GM18519 (cell line): ENCODE data around the gene FAM153A.
"Not testable (repeated sequence)": the region's sequence is repeated elsewhere in the genome, so short reads cannot be mapped to it uniquely, and the experiment has no call there.

Experiments used
- ATAC-seq: cut with Tn5 transposase; IDR thresholded peaks from one replicate; pipeline ENCODE4 v1.9.1; 2021; ENCODE audit warnings: mild to moderate bottlenecking, moderate library complexity; ENCODE audit not compliant: unreplicated experiment, low FRiP score

FAM153A gene

DNA sequence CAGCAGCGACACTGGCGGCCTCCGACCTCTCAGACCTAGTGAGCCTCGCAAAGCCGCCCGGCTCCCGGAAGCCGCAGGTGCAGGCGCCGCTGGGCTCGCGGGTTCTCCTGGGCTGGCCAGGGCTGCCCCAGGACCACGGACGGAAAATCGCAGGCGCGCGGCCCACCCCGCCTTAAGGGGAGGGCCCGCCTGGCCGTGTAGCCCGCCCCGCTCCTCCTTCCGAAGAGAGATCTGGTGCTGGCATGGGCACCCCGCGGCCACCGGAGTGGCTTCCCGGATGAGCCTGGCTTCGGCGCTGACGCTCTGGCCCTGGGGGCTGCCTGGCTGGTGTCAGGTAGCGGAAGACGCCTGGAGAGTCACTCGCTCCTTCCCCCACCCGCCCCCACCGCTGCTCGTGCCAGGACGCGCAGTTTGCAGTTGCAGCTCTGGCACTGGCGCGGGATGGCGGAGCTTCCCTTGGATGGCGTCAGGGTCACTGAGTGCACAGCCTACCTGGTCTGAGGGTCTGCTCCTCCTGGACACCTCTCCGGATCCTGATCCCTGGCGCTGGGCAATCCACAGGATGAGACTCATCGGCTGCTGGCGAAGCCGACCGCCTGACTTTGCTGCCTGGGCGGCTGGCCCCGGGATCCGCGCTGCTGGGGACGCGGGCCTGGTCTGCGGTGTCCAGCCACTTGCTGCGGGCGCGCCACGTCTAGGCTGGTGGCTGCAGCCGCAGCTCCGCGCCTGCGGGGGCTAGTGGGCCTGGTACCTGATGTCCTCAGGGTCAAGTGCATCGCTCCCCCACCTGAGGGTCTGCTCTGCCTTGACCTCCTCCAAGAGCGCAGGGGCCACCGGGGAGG, at the start of gene FAM153A:
Gene FAM153A, minus strand, starts transcription at position 108 of the 842 bp plus-strand sequence.
- not testable (repeated sequence) for ATAC-seq

- not testable (repeated sequence) for ATAC-seq
Measured at GRCh38 chr5:177832287-177832686, 49.6 kb upstream of the FAM153A start.

DNA sequence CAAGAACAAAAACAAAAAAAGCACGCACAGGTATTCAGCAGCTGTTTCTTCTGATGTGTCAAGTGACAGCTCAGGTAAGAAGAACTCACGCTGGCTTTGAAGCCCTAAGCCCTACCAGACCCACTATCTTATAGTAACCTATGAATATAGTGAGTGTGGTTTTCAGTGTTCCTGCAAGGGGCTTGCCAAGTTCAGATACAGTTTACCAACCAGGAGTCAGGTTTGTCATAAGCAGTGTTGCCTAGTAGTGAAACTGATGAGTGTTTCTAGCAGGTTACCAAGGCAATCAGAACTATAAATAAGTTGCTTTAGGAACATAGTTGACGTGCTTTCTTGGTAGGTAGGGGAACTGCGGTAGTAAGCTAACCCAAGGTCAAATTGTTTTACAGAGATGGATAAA, 43.4 kb upstream of the FAM153A start:
- not testable (repeated sequence) for ATAC-seq

DNA sequence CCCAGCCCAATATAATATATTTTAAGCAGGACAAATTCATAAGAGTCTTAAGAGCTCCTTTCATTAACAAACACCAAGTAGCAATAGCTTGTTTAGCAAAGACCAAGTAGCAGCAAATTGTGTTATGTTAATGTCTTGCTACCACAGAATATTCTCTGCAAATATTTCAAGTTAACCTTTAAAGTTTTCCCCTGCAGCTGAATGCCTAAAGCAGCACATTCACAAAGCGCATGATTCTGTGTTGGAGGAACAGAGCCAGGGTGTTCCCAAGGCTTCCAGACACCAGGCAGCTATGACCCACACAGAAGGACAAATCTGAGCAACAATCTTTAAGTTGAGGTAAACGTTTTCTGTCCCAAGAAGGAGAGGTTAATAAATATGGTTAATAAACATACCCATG, 42.1 kb upstream of the FAM153A start:
- not testable (repeated sequence) for ATAC-seq

- not testable (repeated sequence) for ATAC-seq
Measured at GRCh38 chr5:177822489-177822888, 39.8 kb upstream of the FAM153A start.

DNA sequence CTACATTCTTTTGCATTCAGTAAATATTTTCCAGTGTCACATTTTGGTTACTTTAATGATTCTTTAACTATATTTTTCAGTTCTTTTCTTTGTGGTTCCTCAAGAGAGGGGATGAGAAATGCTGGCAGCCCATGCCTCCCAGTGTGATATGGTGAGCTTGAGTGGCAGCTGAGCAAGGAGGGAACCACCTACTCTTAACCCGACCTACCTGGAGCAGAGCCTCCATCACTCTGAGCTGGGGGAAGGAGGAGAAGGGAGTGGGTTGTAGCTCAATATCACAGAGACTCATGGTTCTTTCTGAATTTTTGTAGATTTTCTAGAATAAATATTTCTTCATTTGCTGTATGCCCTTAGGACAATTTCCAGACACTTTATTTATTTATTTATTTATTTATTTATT, 37.0 kb upstream of the FAM153A start:
- ATAC-seq = not testable (repeated sequence)

GRCh38 chr5:177812814-177813425, 30.2 kb upstream of the FAM153A start:
- not testable (repeated sequence) for ATAC-seq

DNA sequence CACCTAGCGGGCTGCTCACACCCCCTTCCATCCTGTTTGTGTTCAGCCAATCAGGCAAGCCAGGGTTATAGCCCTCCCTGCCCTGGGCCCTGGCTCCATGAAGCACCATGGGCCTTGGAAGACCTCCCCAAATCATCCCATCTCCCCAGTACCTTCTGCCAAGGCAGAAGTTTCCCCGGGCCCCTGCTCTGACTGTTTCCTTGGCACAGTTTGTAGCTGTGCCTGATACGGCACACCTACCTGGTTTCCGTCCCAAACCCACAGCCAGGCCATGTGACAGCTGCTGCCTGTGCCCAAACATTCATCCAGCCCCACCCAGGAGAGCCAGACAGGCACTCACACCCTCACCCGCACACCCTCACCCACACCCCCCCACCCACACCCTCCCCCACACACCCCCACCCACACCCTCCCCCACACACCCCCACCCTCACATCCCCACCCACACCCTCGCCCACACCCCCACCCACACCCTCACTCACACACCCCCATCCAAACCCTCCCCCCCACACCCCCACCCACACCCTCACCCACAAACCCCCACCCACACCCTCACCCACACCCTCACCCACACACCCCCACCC, 29.6 kb upstream of the FAM153A start:
- not testable (repeated sequence) for ATAC-seq

GRCh38 chr5:177809209-177809913, 26.7 kb upstream of the FAM153A start:
- ATAC-seq = not testable (repeated sequence)

DNA sequence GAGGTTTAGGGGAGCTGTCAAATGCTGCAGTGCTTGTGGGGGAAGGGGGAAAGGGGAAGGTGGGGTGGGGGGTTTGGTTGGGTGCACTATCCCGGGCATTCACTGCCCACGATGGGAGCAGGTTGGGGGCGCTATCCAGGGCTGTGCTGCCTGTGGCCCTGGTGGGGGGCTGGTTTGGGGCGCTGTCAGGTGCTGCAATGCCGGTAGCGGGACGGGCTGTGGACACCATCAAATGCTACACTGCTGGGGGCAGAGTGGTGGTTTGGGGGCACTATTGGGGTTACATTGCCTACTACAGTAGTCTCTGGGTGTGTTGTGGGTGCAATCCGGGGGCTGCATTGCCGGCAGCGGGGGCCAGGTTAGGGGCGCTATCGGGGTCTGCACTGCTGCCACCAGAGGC, 25.7 kb upstream of the FAM153A start:
- not testable (repeated sequence) for ATAC-seq

DNA sequence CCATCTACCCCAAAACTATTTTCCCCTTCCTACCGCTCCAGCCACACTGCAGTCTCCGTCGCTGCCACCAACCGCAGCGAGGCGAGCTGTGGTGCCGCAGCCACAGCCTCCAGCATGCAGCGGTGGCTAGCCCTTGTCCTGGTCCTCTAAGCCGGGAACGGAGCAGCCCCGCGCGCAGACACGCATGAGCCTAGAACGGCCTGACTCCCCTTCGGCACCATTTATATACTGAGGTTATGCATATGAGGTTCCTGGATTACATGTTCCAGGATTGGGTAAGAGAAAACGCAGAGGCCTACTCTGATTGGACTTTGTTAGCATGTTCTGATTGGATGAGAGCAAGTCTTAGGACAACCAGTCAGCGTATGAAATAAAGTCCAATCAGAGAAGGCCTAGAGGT, 24.6 kb upstream of the FAM153A start:
- ATAC-seq = not testable (repeated sequence)

DNA sequence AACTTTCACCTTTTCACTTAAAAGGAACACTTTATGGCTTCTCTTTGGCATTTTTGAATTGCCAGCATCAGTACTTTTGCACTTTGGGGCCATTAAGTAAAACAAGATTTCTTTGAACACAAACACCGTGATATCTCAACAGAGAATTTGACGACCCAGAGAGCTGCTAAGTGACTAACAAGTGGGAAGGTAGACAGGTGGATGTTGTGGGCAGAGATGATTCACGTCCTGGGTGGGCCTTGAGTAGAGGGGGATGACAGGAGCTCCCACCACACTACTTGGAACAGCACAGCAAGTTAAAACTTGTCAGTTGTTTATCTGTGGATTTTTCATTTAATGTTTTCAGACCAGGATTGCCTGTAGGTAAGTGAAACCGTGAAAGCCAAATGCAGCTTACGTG, 18.7 kb upstream of the FAM153A start:
- ATAC-seq = not testable (repeated sequence)

GRCh38 chr5:177798237-177798840, 15.6 kb upstream of the FAM153A start:
- ATAC-seq = not testable (repeated sequence)

- ATAC-seq = not testable (repeated sequence)
Measured at GRCh38 chr5:177793272-177793671, 10.6 kb upstream of the FAM153A start.

GRCh38 chr5:177791649-177792048, 8.9 kb upstream of the FAM153A start:
- not testable (repeated sequence) for ATAC-seq

- not testable (repeated sequence) for ATAC-seq
Measured at GRCh38 chr5:177782169-177782568, 530 bp downstream of the FAM153A start.

GRCh38 chr5:177771206-177771605, 11.5 kb downstream of the FAM153A start:
- ATAC-seq = not testable (repeated sequence)

DNA sequence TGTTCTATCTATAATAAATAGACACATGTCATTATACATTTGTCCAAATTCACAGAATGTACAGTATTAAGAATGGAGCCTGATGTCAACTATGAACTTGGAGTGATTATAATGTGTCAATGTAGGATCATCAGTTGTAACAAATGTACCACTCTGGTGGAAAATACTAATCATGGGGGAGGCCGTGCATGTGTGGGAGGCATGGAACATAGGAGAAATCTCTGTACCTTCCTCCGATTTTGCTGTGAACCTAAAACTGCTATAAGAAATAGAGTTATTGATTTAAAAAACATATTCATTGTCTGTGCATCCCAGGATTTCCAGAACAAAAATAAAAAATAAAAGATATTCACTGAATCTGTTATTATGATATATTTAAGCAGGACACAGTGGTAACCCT, 12.1 kb downstream of the FAM153A start:
- ATAC-seq = not testable (repeated sequence)

DNA sequence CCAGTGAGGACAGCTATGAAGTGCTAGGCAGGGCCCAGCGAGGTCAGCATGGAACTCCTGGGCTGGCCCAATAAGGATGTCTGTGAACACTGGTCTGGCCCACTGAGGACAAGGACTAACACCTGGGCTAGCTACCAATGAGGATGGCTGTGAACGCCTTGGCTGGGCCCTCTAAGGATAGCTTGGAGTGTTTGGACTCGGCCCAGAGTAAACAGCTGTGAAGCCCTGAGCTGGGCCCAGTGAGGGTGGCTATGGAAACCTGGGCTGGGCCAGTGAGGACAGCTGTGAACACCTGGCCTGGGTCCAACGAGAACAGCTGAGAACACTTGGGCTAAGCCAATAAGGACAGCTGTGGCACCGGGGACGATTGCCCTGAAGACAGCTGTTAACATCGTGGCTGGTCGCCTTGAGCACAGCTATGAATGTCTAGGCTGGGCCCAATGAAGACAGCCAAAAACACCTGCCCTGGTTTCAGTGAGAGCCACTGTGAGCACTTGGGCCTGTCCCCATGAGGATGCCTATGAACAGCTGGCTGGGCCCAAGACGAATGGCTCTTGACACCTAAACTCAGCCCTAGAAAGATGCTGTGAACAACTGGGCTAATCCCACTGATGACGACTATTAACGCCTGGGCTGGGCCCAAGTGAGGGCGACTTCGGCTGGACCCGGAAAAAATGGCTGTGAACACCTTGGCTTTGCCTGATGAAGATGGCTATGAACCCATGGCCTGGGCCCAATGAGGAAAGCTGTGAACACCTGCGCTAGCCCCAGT, 18.8 kb downstream of the FAM153A start:
- not testable (repeated sequence) for ATAC-seq
